ENCODE measurements around the gene FBXO36. TPM values are rescaled to one million over a fixed set of nuclear protein-coding genes. Genes with fewer than 3 reads are reported as not detected.
"Not testable (repeated sequence)": the region's sequence is repeated elsewhere in the genome, so short reads cannot be mapped to it uniquely, and the experiment has no call there.

The FBXO36 gene
- total RNA-seq, 1 donor from 2014 or later = 0.58 TPM

- intact Hi-C loops (cut with micrococcal nuclease) = no loop called here
- no peak overlapping the region for H3K4me3 ChIP-seq
- TF ChIP-seq CTCF (IDR thresholded peaks at IDR 0.05; ENCODE audit: borderline replicate concordance) = no peak
- H3K27me3 ChIP-seq (ENCODE audit: low read depth) = no peaks in the 10 kb centered on the region
- H3K9me3 ChIP-seq (replicated peaks) = no peaks in the 10 kb centered on the region
- H3K4me1 ChIP-seq = peaks cover 61% of the 10 kb centered on the region
- H3K36me3 ChIP-seq = no peaks in the 10 kb centered on the region
- H3K27ac ChIP-seq (replicated peaks) = no peak overlapping the region
- no peak for DNase-seq
These were observed 33.3 kb upstream of the FBXO36 start for GRCh38 chr2:229889023-229889422.

GRCh38 chr2:229896857-229897256 lies 25.4 kb upstream of the FBXO36 start:
- no peak for DNase-seq
- intact Hi-C loops (cut with micrococcal nuclease) = no loop called here
- H3K4me1 ChIP-seq = peaks cover 75% of the 10 kb centered on the region
- no peak overlapping the region for H3K4me3 ChIP-seq
- H3K27ac ChIP-seq (replicated peaks) = no peak overlapping the region
- no peaks in the 10 kb centered on the region for H3K9me3 ChIP-seq (replicated peaks)
- no peaks in the 10 kb centered on the region for H3K27me3 ChIP-seq (ENCODE audit: low read depth)
- TF ChIP-seq CTCF (IDR thresholded peaks at IDR 0.05; ENCODE audit: borderline replicate concordance) = no peak
- H3K36me3 ChIP-seq = no peaks in the 10 kb centered on the region

- Histone ChIP-seq H3K4me1 (peaks cover 78% of the 10 kb centered on the region), H3K27ac (replicated peaks) (no peak overlapping the region), H3K4me3 (no peak overlapping the region), H3K9me3 (replicated peaks) (no peaks in the 10 kb centered on the region), H3K36me3 (no peaks in the 10 kb centered on the region), H3K27me3 (ENCODE audit: low read depth) (no peaks in the 10 kb centered on the region)
- intact Hi-C loops (cut with micrococcal nuclease) = no loop called here
- DNase-seq = no peak
- no peak for TF ChIP-seq CTCF (IDR thresholded peaks at IDR 0.05; ENCODE audit: borderline replicate concordance)
These were observed 22.7 kb upstream of the FBXO36 start for GRCh38 chr2:229899604-229900003.

GRCh38 chr2:229900012-229900411 lies 22.3 kb upstream of the FBXO36 start:
- H3K9me3 ChIP-seq (replicated peaks) = no peaks in the 10 kb centered on the region
- TF ChIP-seq CTCF (IDR thresholded peaks at IDR 0.05; ENCODE audit: borderline replicate concordance) = no peak
- no peak for DNase-seq
- peaks cover 75% of the 10 kb centered on the region for H3K4me1 ChIP-seq
- H3K27ac ChIP-seq (replicated peaks) = no peak overlapping the region
- intact Hi-C loops (cut with micrococcal nuclease) = no loop called here
- no peaks in the 10 kb centered on the region for H3K36me3 ChIP-seq
- no peak overlapping the region for H3K4me3 ChIP-seq
- no peaks in the 10 kb centered on the region for H3K27me3 ChIP-seq (ENCODE audit: low read depth)

- H3K36me3 ChIP-seq; H3K27me3 ChIP-seq (ENCODE audit: low read depth); H3K9me3 ChIP-seq (replicated peaks); intact Hi-C loops (cut with micrococcal nuclease); H3K4me3 ChIP-seq; H3K27ac ChIP-seq (replicated peaks); DNase-seq: not testable (repeated sequence)
- peaks cover 75% of the 10 kb centered on the region for H3K4me1 ChIP-seq
These were observed 21.8 kb upstream of the FBXO36 start for GRCh38 chr2:229900514-229900913.

GRCh38 chr2:229901819-229902218 lies 20.5 kb upstream of the FBXO36 start:
- H3K27ac ChIP-seq (replicated peaks) = no peak overlapping the region
- no peaks in the 10 kb centered on the region for H3K9me3 ChIP-seq (replicated peaks)
- no peak for DNase-seq
- H3K4me1 ChIP-seq = peaks cover 72% of the 10 kb centered on the region
- TF ChIP-seq CTCF (IDR thresholded peaks at IDR 0.05; ENCODE audit: borderline replicate concordance) = no peak
- H3K27me3 ChIP-seq (ENCODE audit: low read depth) = no peaks in the 10 kb centered on the region
- H3K36me3 ChIP-seq = no peaks in the 10 kb centered on the region
- H3K4me3 ChIP-seq = no peak overlapping the region
- intact Hi-C loops (cut with micrococcal nuclease) = no loop called here

Measured in left ventricle myocardium inferior (tissue), 1 donor.